ENCODE results near the gene C14orf180. TPM values are rescaled to one million over a fixed set of nuclear protein-coding genes. Genes with fewer than 3 reads are reported as not detected.

The C14orf180 gene
- polyA plus RNA-seq, 3 donors = not detected

GRCh38 chr14:104634886-104635570, 55.5 kb downstream of the C14orf180 start:
- Mint-ChIP-seq H3K27ac (no peak overlapping the region), H3K4me1 (no peaks in the 10 kb centered on the region), H3K4me3 (no peak overlapping the region), H3K36me3 (no peaks in the 10 kb centered on the region), H3K27me3 (ENCODE audit: low read depth in 3 of 3) (peaks cover 2 to 16% (median 14%) of the 10 kb centered on the region in 3 donors), H3K9me3 (peaks cover 0 to 1% (median 0%) of the 10 kb centered on the region in 7 donors)
- DNase-seq = no peak
- Histone ChIP-seq H3K9ac (ENCODE audit: insufficient read depth, low read length, poor library complexity, severe bottlenecking) (no peak overlapping the region), H3K27ac (ENCODE audit: low read depth in 1 of 2, low read length in 2 of 2) (no peak overlapping the region), H3K4me3 (replicated peaks in 1 of 3; ENCODE audit: low read depth in 2 of 3, low read length in 3 of 3) (no peak overlapping the region), H2AFZ (ENCODE audit: insufficient read depth, low read depth, low read length, poor library complexity, severe bottlenecking) (no peak overlapping the region), H4K20me1 (ENCODE audit: insufficient read depth, low read length) (no peaks in the 10 kb centered on the region), H3K79me2 (ENCODE audit: insufficient read depth, low read length) (no peaks in the 10 kb centered on the region), H3K27me3 (ENCODE audit: control insufficient read depth in 2 of 2, insufficient read depth in 2 of 2, low read length in 2 of 2) (no peaks in the 10 kb centered on the region), H3K9me3 (replicated peaks in 1 of 2; ENCODE audit: control insufficient read depth in 1 of 2, insufficient read depth in 1 of 2, low read length in 2 of 2) (no peaks in the 10 kb centered on the region), H3K4me1 (ENCODE audit: control insufficient read depth in 1 of 2, insufficient read depth in 2 of 2, low read length in 2 of 2) (no peaks in the 10 kb centered on the region), H3K4me2 (replicated peaks; ENCODE audit: extremely low read depth, low read length, poor library complexity, severe bottlenecking) (no peak overlapping the region), H3K36me3 (replicated peaks in 1 of 2; ENCODE audit: control insufficient read depth in 1 of 2, insufficient read depth in 2 of 2, low read length in 2 of 2) (no peaks in the 10 kb centered on the region)
- intact Hi-C loops (cut with micrococcal nuclease) = no loop called here
- TF ChIP-seq, protein P1, sequence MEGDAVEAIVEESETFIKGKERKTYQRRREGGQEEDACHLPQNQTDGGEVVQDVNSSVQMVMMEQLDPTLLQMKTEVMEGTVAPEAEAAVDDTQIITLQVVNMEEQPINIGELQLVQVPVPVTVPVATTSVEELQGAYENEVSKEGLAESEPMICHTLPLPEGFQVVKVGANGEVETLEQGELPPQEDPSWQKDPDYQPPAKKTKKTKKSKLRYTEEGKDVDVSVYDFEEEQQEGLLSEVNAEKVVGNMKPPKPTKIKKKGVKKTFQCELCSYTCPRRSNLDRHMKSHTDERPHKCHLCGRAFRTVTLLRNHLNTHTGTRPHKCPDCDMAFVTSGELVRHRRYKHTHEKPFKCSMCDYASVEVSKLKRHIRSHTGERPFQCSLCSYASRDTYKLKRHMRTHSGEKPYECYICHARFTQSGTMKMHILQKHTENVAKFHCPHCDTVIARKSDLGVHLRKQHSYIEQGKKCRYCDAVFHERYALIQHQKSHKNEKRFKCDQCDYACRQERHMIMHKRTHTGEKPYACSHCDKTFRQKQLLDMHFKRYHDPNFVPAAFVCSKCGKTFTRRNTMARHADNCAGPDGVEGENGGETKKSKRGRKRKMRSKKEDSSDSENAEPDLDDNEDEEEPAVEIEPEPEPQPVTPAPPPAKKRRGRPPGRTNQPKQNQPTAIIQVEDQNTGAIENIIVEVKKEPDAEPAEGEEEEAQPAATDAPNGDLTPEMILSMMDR (IDR thresholded peaks at IDR 0.05) = no peak
- 90% methylated on average over 22 of the region's 26 CpGs for WGBS (ENCODE audit: insufficient coverage)

DNA sequence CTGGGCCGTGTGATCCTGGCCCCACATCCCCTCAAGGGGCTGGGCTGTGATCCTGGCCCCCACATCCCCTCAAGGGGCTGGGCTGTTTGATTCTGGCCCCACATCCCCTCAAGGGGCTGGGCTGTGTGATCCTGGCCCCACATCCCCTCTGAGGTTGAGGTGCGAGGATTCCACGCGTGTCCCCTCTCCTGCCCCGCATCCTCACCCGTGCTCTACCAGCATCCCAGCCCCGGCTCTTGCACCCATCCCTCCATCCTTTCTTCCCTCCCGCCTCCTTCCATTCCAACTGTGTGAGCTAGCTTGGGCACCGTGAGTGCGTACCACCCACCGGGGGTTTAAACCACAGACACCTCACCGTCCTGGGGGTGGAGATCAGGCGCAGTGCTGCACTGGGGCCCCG, 56.2 kb downstream of the C14orf180 start:
- H3K27ac Mint-ChIP-seq = no peak overlapping the region
- Histone ChIP-seq H4K20me1 (ENCODE audit: insufficient read depth, low read length) (no peaks in the 10 kb centered on the region), H3K4me3 (replicated peaks in 1 of 3; ENCODE audit: low read depth in 2 of 3, low read length in 3 of 3) (no peak overlapping the region), H3K27me3 (ENCODE audit: control insufficient read depth in 2 of 2, insufficient read depth in 2 of 2, low read length in 2 of 2) (no peaks in the 10 kb centered on the region), H3K4me1 (ENCODE audit: control insufficient read depth in 1 of 2, insufficient read depth in 2 of 2, low read length in 2 of 2) (no peaks in the 10 kb centered on the region), H3K9me3 (replicated peaks in 1 of 2; ENCODE audit: control insufficient read depth in 1 of 2, insufficient read depth in 1 of 2, low read length in 2 of 2) (no peaks in the 10 kb centered on the region), H2AFZ (ENCODE audit: insufficient read depth, low read depth, low read length, poor library complexity, severe bottlenecking) (no peak overlapping the region), H3K36me3 (replicated peaks in 1 of 2; ENCODE audit: control insufficient read depth in 1 of 2, insufficient read depth in 2 of 2, low read length in 2 of 2) (no peaks in the 10 kb centered on the region), H3K4me2 (replicated peaks; ENCODE audit: extremely low read depth, low read length, poor library complexity, severe bottlenecking) (no peak overlapping the region), H3K27ac (ENCODE audit: low read depth in 1 of 2, low read length in 2 of 2) (no peak overlapping the region), H3K9ac (ENCODE audit: insufficient read depth, low read length, poor library complexity, severe bottlenecking) (no peak overlapping the region), H3K79me2 (ENCODE audit: insufficient read depth, low read length) (no peaks in the 10 kb centered on the region)
- DNase-seq = no peak
- peaks cover 2 to 16% (median 14%) of the 10 kb centered on the region in 3 donors for H3K27me3 Mint-ChIP-seq (ENCODE audit: low read depth in 3 of 3)
- no peak overlapping the region for H3K4me3 Mint-ChIP-seq
- intact Hi-C loops (cut with micrococcal nuclease) = no loop called here
- no peaks in the 10 kb centered on the region for H3K9me3 Mint-ChIP-seq
- no peaks in the 10 kb centered on the region for H3K4me1 Mint-ChIP-seq
- no peaks in the 10 kb centered on the region for H3K36me3 Mint-ChIP-seq
- TF ChIP-seq, protein P1 (IDR thresholded peaks at IDR 0.05) = no peak
- WGBS (ENCODE audit: insufficient coverage) = 91% methylated on average over 12 of the region's 14 CpGs

All from CD14-positive monocyte (primary cell).